A673 (cell line): ENCODE results near the gene IP6K1.

Source experiments
- EZH2 ChIP-seq: fragments of 200-600 bp; sonication (generic); IDR thresholded peaks from 2 replicates; pipeline ENCODE4 v1.6.1; 2017; ENCODE audit warnings: borderline replicate concordance, low read depth, mild to moderate bottlenecking, mixed read lengths, antibody characterized with exemption, low read length; ENCODE audit not compliant: poor library complexity, severe bottlenecking
- TF ChIP-seq, protein P1 (sequence below): fragments of 300-800, 200-600 bp; sonication (generic); conservative IDR thresholded peaks from 2 replicates; pipeline ENCODE4 v1.5.1; 2017; ENCODE audit warnings: low read depth, mild to moderate bottlenecking, antibody characterized with exemption, low read length, moderate library complexity, mixed read lengths

DNA sequence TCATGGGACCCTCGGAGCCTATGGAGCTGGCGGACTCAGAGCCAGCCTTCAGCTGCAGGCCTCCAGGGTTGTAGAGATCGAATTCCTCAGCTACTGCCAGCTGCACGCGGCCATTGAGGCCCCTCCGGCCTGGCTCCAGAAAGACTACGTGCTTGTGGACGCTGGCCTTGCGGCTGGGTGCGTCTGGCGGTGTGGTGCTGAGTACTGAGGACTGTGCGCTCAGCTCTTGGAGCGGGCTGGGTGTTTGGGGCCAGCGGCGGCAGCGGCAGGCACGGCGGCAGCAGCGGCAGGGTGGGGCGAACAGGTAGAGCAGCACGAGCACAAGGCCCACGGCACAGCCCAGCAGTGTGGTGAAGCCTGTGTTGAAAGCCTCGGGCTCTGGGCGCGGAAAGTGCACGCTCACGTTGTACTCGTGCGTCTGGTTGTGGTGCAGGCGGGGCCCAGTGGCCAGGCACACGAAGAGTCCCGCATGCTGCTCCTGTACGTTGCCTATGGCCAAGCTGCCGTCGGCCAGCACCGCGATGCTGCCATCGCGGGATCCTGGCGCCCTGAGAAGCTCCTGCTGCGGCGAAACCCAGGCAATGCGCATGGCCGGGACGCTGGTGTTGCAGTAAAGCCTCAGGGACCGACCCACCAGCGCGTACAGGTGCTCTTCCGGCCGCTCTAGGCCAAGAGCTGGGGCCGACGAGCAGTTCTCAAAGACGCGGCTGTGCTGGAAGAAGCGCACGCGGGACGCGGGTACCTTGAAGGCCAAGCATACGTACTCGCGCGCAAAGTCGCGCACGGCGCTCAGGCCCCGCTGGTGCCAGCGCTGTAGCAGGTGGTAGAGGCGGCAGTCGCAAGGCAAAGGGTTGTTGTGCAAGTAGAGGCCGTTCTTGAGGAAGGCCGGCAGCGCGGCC is 68.1 kb downstream of the IP6K1 start:
- no peak for TF ChIP-seq EZH2
- TF ChIP-seq, protein P1, sequence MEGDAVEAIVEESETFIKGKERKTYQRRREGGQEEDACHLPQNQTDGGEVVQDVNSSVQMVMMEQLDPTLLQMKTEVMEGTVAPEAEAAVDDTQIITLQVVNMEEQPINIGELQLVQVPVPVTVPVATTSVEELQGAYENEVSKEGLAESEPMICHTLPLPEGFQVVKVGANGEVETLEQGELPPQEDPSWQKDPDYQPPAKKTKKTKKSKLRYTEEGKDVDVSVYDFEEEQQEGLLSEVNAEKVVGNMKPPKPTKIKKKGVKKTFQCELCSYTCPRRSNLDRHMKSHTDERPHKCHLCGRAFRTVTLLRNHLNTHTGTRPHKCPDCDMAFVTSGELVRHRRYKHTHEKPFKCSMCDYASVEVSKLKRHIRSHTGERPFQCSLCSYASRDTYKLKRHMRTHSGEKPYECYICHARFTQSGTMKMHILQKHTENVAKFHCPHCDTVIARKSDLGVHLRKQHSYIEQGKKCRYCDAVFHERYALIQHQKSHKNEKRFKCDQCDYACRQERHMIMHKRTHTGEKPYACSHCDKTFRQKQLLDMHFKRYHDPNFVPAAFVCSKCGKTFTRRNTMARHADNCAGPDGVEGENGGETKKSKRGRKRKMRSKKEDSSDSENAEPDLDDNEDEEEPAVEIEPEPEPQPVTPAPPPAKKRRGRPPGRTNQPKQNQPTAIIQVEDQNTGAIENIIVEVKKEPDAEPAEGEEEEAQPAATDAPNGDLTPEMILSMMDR = no peak
